ENCODE results near the gene ATP7B. TPM values are rescaled to one million over a fixed set of nuclear protein-coding genes. Genes with fewer than 3 reads are reported as not detected.

Gene ATP7B
- total and polyA plus RNA-seq, 12 donors: 0.80 to 5.6 (median 2.9) TPM

- no peak for DNase-seq
- Histone ChIP-seq H3K4me1 (replicated peaks in 1 of 2) (no peaks in the 10 kb centered on the region), H3K27me3 (no peaks in the 10 kb centered on the region), H3K9me3 (replicated peaks in 1 of 3) (no peaks in the 10 kb centered on the region), H3K27ac (no peak overlapping the region), H3K36me3 (replicated peaks in 1 of 2) (no peaks in the 10 kb centered on the region), H3K4me3 (no peak overlapping the region)
- intact Hi-C loops (cut with DNase I): no loop called here
- 86 to 90% (median 89%) methylated on average over 9 of the region's 9 CpGs for WGBS, 4 donors
- no peak for TF ChIP-seq POLR2A (IDR thresholded peaks at IDR 0.05)
- TF ChIP-seq CTCF (IDR thresholded peaks at IDR 0.05): no peak
Measured at GRCh38 chr13:51919531-51919930, 91.7 kb downstream of the ATP7B start.

DNA sequence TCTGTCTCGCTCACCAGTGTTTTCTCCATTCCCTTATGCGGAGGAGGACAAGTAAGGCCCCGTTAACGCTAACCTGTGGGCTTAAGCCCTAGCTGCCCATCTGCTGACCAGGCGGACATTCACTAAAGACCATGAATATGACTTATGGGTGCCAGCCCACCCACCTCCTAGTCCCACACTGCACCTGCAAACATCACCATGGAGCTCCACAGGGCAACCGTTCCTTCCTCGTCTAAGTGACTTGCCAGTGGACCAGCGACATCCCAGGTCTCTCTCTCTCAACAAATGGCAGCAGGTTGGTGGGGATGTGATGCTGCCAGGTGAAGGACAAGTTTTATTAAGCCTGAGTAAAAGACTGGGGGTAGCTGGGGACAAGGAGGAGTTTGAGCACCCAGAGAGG is 94.3 kb downstream of the ATP7B start:
- TF ChIP-seq POLR2A (IDR thresholded peaks at IDR 0.05): no peak
- TF ChIP-seq CTCF (IDR thresholded peaks at IDR 0.05): no peak
- DNase-seq: no peak
- no peak overlapping the region for H3K4me3 ChIP-seq
- H3K27me3 ChIP-seq: no peaks in the 10 kb centered on the region
- H3K9me3 ChIP-seq (replicated peaks in 1 of 3): no peaks in the 10 kb centered on the region
- H3K4me1 ChIP-seq (replicated peaks in 1 of 2): no peaks in the 10 kb centered on the region
- 94 to 96% (median 95%) methylated on average over 8 of the region's 8 CpGs for WGBS, 4 donors
- no peaks in the 10 kb centered on the region for H3K36me3 ChIP-seq (replicated peaks in 1 of 2)
- intact Hi-C loops (cut with DNase I): no loop called here
- no peak overlapping the region for H3K27ac ChIP-seq

DNA sequence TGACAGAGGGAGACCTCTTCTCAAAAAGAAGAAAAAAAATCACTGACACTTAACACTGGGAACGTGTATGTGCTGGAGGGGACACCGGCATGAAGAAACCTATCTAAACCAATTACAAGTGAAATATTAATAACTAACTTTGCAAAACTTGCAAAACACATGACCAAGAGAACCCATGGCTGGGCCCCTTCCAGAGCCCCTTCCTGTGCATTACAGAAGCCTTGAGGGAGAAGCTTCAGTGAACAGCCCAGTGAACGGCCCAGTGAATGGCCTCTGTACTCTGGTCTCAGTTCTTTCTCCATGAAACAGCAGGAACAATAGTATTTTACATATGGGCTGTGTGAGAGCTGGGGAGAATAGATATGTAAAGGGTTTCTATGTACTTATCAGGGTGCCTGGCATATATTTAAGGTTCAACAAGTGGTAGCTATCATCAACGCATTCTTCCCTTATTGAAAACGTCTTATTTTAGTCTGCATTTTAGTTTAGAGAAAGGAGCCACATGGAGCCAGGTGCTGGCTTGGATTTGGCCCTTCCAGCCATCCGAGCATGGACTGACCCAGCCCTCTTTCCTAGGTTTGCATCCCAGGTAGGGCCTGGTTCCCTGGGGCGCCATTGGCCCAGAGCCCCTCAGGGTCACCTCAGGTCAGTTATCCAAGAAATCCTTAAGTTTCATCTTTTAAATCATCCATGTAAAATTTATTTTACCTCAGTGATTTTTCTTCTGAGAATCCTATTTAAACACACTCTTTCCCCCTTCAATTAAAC is 95.0 kb downstream of the ATP7B start:
- DNase-seq: no peak
- H3K27me3 ChIP-seq: no peaks in the 10 kb centered on the region
- H3K9me3 ChIP-seq (replicated peaks in 1 of 3): no peaks in the 10 kb centered on the region
- 84 to 91% (median 87%) methylated on average over 7 of the region's 7 CpGs for WGBS, 4 donors
- TF ChIP-seq CTCF (IDR thresholded peaks at IDR 0.05) (no peak), POLR2A (IDR thresholded peaks at IDR 0.05) (no peak)
- intact Hi-C loops (cut with DNase I): no loop called here
- no peak overlapping the region for H3K27ac ChIP-seq
- no peaks in the 10 kb centered on the region for H3K36me3 ChIP-seq (replicated peaks in 1 of 2)
- no peaks in the 10 kb centered on the region for H3K4me1 ChIP-seq (replicated peaks in 1 of 2)
- H3K4me3 ChIP-seq: no peak overlapping the region

DNA sequence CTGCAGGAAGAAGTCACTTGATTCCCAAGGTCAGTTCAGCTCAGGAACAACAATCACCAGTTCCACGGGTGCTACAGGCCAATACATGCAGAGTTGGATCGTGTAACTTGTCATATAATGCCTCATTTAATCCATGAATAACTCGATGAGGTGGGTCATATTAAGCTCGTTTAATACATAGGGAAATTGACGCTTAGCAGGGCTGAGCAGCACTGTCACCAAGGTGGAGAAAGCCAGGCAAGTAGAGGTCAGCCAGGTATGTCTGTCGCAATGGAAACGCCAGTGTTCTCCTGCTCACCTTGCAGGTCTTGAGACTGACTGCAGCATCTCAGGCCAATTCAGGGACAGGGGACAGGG is 97.1 kb downstream of the ATP7B start:
- H3K4me1 ChIP-seq (replicated peaks in 1 of 2): no peaks in the 10 kb centered on the region
- no peak overlapping the region for H3K27ac ChIP-seq
- intact Hi-C loops (cut with DNase I): no loop called here
- H3K4me3 ChIP-seq: no peak overlapping the region
- no peak for DNase-seq
- H3K36me3 ChIP-seq (replicated peaks in 1 of 2): no peaks in the 10 kb centered on the region
- WGBS, 4 donors: 75 to 82% (median 78%) methylated on average over 6 to 7 of the region's 7 CpGs
- no peaks in the 10 kb centered on the region for H3K9me3 ChIP-seq (replicated peaks in 1 of 3)
- no peaks in the 10 kb centered on the region for H3K27me3 ChIP-seq
- TF ChIP-seq CTCF (IDR thresholded peaks at IDR 0.05): no peak
- no peak for TF ChIP-seq POLR2A (IDR thresholded peaks at IDR 0.05)
